SU-DHL-6 (cell line): ENCODE results near the gene PSMC4.

Experiments
- H2AFZ ChIP-seq: fragments of 200-600 bp; sonication (generic); 2 replicates; pipeline ENCODE4 v1.6.1; 2014; ENCODE audit warnings: low read depth, mild to moderate bottlenecking, moderate library complexity, mixed read lengths, antibody characterized with exemption, low read length; ENCODE audit not compliant: severe bottlenecking
- H3F3A ChIP-seq: fragments of 200-600 bp; shearing (Covaris generic); 2 replicates; pipeline ENCODE4 v1.6.0; 2016; ENCODE audit warnings: antibody characterized with exemption, mild to moderate bottlenecking; ENCODE audit not compliant: insufficient read depth
- H3K27ac ChIP-seq: fragments of 200-600 bp; sonication (generic); 2 replicates; pipeline ENCODE4 v1.5.1; 2016; ENCODE audit warnings: low read depth, mild to moderate bottlenecking, low read length, moderate library complexity, mixed read lengths
- H3K27me3 ChIP-seq: fragments of 200-600 bp; sonication (generic), shearing (Covaris generic); 2 replicates; pipeline ENCODE4 v1.6.0; 2014; ENCODE audit warnings: mild to moderate bottlenecking, low read length
- H3K36me3 ChIP-seq: fragments of 200-600 bp; sonication (generic); 2 replicates; pipeline ENCODE4 v1.6.1; 2014; ENCODE audit warnings: mild to moderate bottlenecking, low read length, mixed read lengths
- H3K4me2 ChIP-seq: fragments of 300-600, 200-600 bp; shearing (Covaris generic), sonication (generic); 2 replicates; pipeline ENCODE4 v1.6.0; 2014; ENCODE audit warnings: low read length, low read depth, mild to moderate bottlenecking; ENCODE audit not compliant: poor library complexity, severe bottlenecking
- H3K4me3 ChIP-seq: fragments of 200-600 bp; sonication (generic); 2 replicates; pipeline ENCODE4 v1.5.1; 2014; ENCODE audit warnings: antibody characterized with exemption, low read length, mild to moderate bottlenecking, mixed read lengths; ENCODE audit not compliant: insufficient read depth, poor library complexity, severe bottlenecking
- H3K79me2 ChIP-seq: fragments of 200-600 bp; sonication (generic); 2 replicates; pipeline ENCODE4 v1.6.1; 2014; ENCODE audit warnings: mild to moderate bottlenecking, low read length, moderate library complexity; ENCODE audit not compliant: insufficient read depth
- H3K9ac ChIP-seq: fragments of 200-600 bp; sonication (generic); 2 replicates; pipeline ENCODE4 v1.7.0; 2014; ENCODE audit warnings: mild to moderate bottlenecking, low read length
- H3K9me2 ChIP-seq: fragments of 200-600 bp; sonication (generic); replicated peaks from 2 replicates; pipeline ENCODE4 v1.6.1; 2014; ENCODE audit warnings: low read length; ENCODE audit not compliant: insufficient read depth
- H3K9me3 ChIP-seq: fragments of 200-600 bp; sonication (generic); 2 replicates; pipeline ENCODE4 v1.6.1; 2014; ENCODE audit warnings: low read length, mixed read lengths; ENCODE audit not compliant: insufficient read depth
- H4K20me1 ChIP-seq: fragments of 200-600 bp; sonication (generic); 2 replicates; pipeline ENCODE4 v1.6.1; 2014; ENCODE audit warnings: low read depth, mild to moderate bottlenecking, antibody characterized with exemption, low read length, moderate library complexity, mixed read lengths
- CTCF ChIP-seq: fragments of 200-600 bp; sonication (generic); IDR thresholded peaks from one replicate; pipeline ENCODE4 v1.5.1; 2017; ENCODE audit warnings: antibody characterized with exemption, mild to moderate bottlenecking, low read length, moderate library complexity; ENCODE audit not compliant: insufficient read depth, poor library complexity, severe bottlenecking
- EZH2phosphoT487 ChIP-seq: fragments of 200-600 bp; sonication (generic), shearing (Covaris generic); conservative IDR thresholded peaks from 2 replicates; pipeline ENCODE4 v1.6.1; 2018; ENCODE audit warnings: mild to moderate bottlenecking, antibody characterized with exemption, low read length, moderate library complexity, mixed read lengths

PSMC4 gene

DNA sequence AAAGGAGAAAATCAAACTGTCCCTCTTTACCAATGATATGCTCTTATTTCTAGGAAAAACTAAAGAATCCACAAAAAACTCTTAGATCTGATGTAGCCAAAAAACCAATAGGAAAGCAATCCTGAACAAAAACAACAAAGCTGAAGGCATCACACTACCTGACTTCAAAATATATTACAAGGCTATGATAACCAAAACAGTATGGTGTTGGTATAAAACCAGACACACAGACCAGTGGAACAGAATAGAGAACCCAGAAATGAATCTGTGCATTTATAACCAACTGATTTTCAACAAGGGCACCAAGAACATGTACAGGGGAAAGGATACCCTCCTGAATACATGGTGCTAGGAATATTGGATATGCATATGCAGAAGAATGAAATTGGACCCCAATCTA lies 16.2 kb downstream of the PSMC4 start:
- TF ChIP-seq CTCF (no peak), EZH2phosphoT487 (no peak)
- Histone ChIP-seq H3F3A (peaks cover 9% of the 10 kb centered on the region), H3K9ac (no peak overlapping the region), H3K4me3 (no peak overlapping the region), H4K20me1 (no peaks in the 10 kb centered on the region), H3K79me2 (peaks cover 90% of the 10 kb centered on the region), H3K27ac (no peak overlapping the region), H3K27me3 (no peaks in the 10 kb centered on the region), H3K9me3 (peaks cover 15% of the 10 kb centered on the region; the same call in 1 of the 2 replicates), H3K9me2 (no peaks in the 10 kb centered on the region), H2AFZ (no peak overlapping the region), H3K36me3 (peaks cover 19% of the 10 kb centered on the region), H3K4me2 (no peak overlapping the region)

DNA sequence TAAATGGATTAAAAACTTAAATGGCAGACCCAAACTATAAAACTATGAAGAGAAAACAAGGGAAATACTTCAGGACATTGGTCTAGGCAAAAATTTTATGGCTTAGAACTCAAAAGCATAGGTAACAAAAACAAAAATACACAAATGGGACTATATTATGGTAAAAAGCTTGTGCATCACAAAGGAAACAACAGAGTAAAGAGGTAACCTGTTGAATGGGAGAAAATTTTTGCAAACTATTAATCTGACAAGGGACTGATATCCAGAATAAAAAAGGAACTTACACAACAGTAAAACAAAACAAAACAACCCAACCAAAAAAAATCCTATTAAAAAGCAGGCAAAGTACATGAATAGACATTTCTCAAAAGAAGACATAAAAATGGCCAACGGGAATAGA lies 16.6 kb downstream of the PSMC4 start:
- Histone ChIP-seq H3K9me3 (peaks cover 15% of the 10 kb centered on the region; the same call in 1 of the 2 replicates), H3K9me2 (no peaks in the 10 kb centered on the region), H3K4me3 (no peak overlapping the region), H3K27ac (no peak overlapping the region), H3K36me3 (peaks cover 15% of the 10 kb centered on the region), H3K9ac (no peak overlapping the region), H3K4me2 (no peak overlapping the region), H3F3A (peaks cover 6% of the 10 kb centered on the region), H4K20me1 (no peaks in the 10 kb centered on the region), H3K27me3 (no peaks in the 10 kb centered on the region), H2AFZ (no peak overlapping the region), H3K79me2 (peaks cover 91% of the 10 kb centered on the region)
- TF ChIP-seq CTCF (no peak), EZH2phosphoT487 (no peak)

GRCh38 chr19:39993605-39994004 lies 22.6 kb downstream of the PSMC4 start:
- Histone ChIP-seq H3F3A (peaks cover 5% of the 10 kb centered on the region; the same call in 1 of the 2 replicates), H3K4me2 (no peak overlapping the region), H3K4me3 (no peak overlapping the region), H3K79me2 (peaks cover 79% of the 10 kb centered on the region), H3K27me3 (no peaks in the 10 kb centered on the region), H3K9ac (no peak overlapping the region), H3K9me3 (peaks cover 21% of the 10 kb centered on the region), H3K36me3 (peaks cover 16% of the 10 kb centered on the region), H2AFZ (no peak overlapping the region), H3K9me2 (no peaks in the 10 kb centered on the region), H3K27ac (no peak overlapping the region), H4K20me1 (no peaks in the 10 kb centered on the region)
- TF ChIP-seq EZH2phosphoT487 = no peak
- TF ChIP-seq CTCF = no peak
